Measurements from ENCODE around the gene HYAL2. TPM values are rescaled to one million over a fixed set of nuclear protein-coding genes. Genes with fewer than 3 reads are reported as not detected.

Gene HYAL2
- total and polyA plus RNA-seq, 9 of the 15 experiments (the other 6 are each of a cell fraction or from before 2014, with no cell fraction given): 0.36 to 22.7 (median 11.4) TPM; not detected in 1

GRCh38 chr3:50358911-50359759 lies 36.6 kb upstream of the HYAL2 start, which contains the start of gene TMEM115 (continued):
- TF ChIP-seq ZBTB2 (IDR thresholded peaks at IDR 0.05): peak; percentile 87; the same call in 1 of the 2 replicates
- no peak for TF ChIP-seq ZNF75A (CRISPR knock-in tag; IDR thresholded peaks at IDR 0.05)
- no peak; the same call in 1 of the 2 replicates for TF ChIP-seq MAX (CRISPR knock-in tag; IDR thresholded peaks at IDR 0.05)
- no peak for TF ChIP-seq NCOA1 (IDR thresholded peaks at IDR 0.05; ENCODE audit: low read depth)
- no peak for TF ChIP-seq ZNF79 (CRISPR knock-in tag; IDR thresholded peaks at IDR 0.05; ENCODE audit: low read depth)
- no peak for TF ChIP-seq EP300 (IDR thresholded peaks at IDR 0.05; ENCODE audit: low read length)
- TF ChIP-seq JUND (IDR thresholded peaks at IDR 0.05; ENCODE audit: borderline replicate concordance, low read depth, low read length): peak; percentile 46; the same call in 1 of the 2 replicates
- peak; percentile 34; the same call in 1 of the 3 replicates for TF ChIP-seq JUND (tag; IDR thresholded peaks at IDR 0.05; ENCODE audit: borderline replicate concordance, low read depth, low read length)
- no peak for TF ChIP-seq ZKSCAN1 (IDR thresholded peaks at IDR 0.05; ENCODE audit: low read depth, low read length)
- TF ChIP-seq DEAF1 (CRISPR knock-in tag; IDR thresholded peaks at IDR 0.05): no peak
- no peak for TF ChIP-seq NFATC3 (IDR thresholded peaks at IDR 0.05)
- 0 out of 4 replicates have a peak, but pooled peaks of 1 of the 2 experiments have one; percentile 18 for TF ChIP-seq TBL1XR1 (IDR thresholded peaks at IDR 0.05; ENCODE audit: low read length in 2 of 2)
- TF ChIP-seq RAD21 (CRISPR knock-in tag; conservative IDR thresholded peaks at IDR 0.05 in 1 of 2, IDR thresholded peaks at IDR 0.05 in 1 of 2): no peak
- TF ChIP-seq ZNF212 (CRISPR knock-in tag; IDR thresholded peaks at IDR 0.05): no peak
- no peak for TF ChIP-seq GATA2 (CRISPR knock-in tag; IDR thresholded peaks at IDR 0.05)
- TF ChIP-seq MCM7 (IDR thresholded peaks at IDR 0.05): no peak
- 0 out of 2 replicates have a peak, but pooled peaks have one; percentile 21 for TF ChIP-seq ZNF134 (CRISPR knock-in tag; conservative IDR thresholded peaks at IDR 0.05)
- no peak for TF ChIP-seq MED1 (CRISPR knock-in tag; IDR thresholded peaks at IDR 0.05; ENCODE audit: borderline replicate concordance)
- no peak for TF ChIP-seq NELFE (IDR thresholded peaks at IDR 0.05; ENCODE audit: insufficient read depth, insufficient read length)
- no peak for TF ChIP-seq PML (IDR thresholded peaks at IDR 0.05; ENCODE audit: low read length)
- no peak for TF ChIP-seq HMG20A (CRISPR knock-in tag; conservative IDR thresholded peaks at IDR 0.05)
- no peak for TF ChIP-seq CTCFL (IDR thresholded peaks at IDR 0.05; ENCODE audit: borderline replicate concordance, insufficient read depth, low read depth, low read length, poor library complexity, severe bottlenecking)
- TF ChIP-seq ZFP30 (CRISPR knock-in tag; IDR thresholded peaks at IDR 0.05; ENCODE audit: borderline replicate concordance): no peak
- no peak for TF ChIP-seq NCOA4 (IDR thresholded peaks at IDR 0.05; ENCODE audit: partially characterized antibody)
